Liver (tissue), 9 donors: ENCODE measurements around the gene FKBP15. TPM values are rescaled to one million over a fixed set of nuclear protein-coding genes. Genes with fewer than 3 reads are reported as not detected.
A peak's percentile ranks its signal among the peaks of the same experiment; 100 is the strongest.

ENCODE experiments used
- DNase-seq: peaks from one replicate; pipeline ENCODE4 v3.0.0-alpha.2; 2017; ENCODE audit warnings: low spot score
- H3K27ac ChIP-seq, 2 donors: one replicate each; pipeline ENCODE4 v1.7.0; 2013; ENCODE audit warnings: inconsistent platforms in 2 of 2, low read length in 2 of 2, control low read depth in 1 of 2, low read depth in 1 of 2, mild to moderate bottlenecking in 1 of 2
- H3K27me3 ChIP-seq, 4 donors: one replicate each; pipeline versions ENCODE4 v1.6.1 to v1.7.0; 2013; ENCODE audit warnings: low read length in 3 of 4, inconsistent platforms in 1 of 4, mild to moderate bottlenecking in 1 of 4, moderate library complexity in 1 of 4; ENCODE audit not compliant: control insufficient read depth in 4 of 4, insufficient read depth in 4 of 4
- H3K36me3 ChIP-seq, 4 donors: one replicate each; pipeline versions ENCODE4 v1.6.1 to v1.7.0; 2013; ENCODE audit warnings: low read length in 3 of 4, mild to moderate bottlenecking in 3 of 4, low read depth in 1 of 4, moderate library complexity in 1 of 4; ENCODE audit not compliant: control insufficient read depth in 4 of 4, insufficient read depth in 3 of 4
- H3K4me1 ChIP-seq, 4 donors: one replicate each; pipeline versions ENCODE4 v1.6.1 to v1.7.0; 2013; ENCODE audit warnings: low read length in 3 of 4, mild to moderate bottlenecking in 3 of 4, moderate library complexity in 1 of 4; ENCODE audit not compliant: control insufficient read depth in 4 of 4, insufficient read depth in 4 of 4
- H3K4me3 ChIP-seq, 3 donors: one replicate each; pipeline versions ENCODE4 v1.6.1 to v1.7.0; 2013; ENCODE audit warnings: low read length in 3 of 3, control low read depth in 1 of 3, low read depth in 1 of 3, mild to moderate bottlenecking in 1 of 3
- H3K9ac ChIP-seq, 2 donors: one replicate each; pipeline ENCODE4 v1.7.0; 2013; ENCODE audit warnings: low read length in 2 of 2, mild to moderate bottlenecking in 2 of 2, moderate library complexity in 2 of 2, control low read depth in 1 of 2, low read depth in 1 of 2
- H3K9me3 ChIP-seq, 4 donors: one replicate each; pipeline versions ENCODE4 v1.6.1 to v1.7.0; 2013; ENCODE audit warnings: low read length in 3 of 4; ENCODE audit not compliant: control insufficient read depth in 4 of 4
- ATF3 ChIP-seq: IDR thresholded peaks from 2 replicates; pipeline ENCODE4 v1.6.1; 2016; ENCODE audit warnings: antibody characterized with exemption
- CTCF ChIP-seq: fragments of 150-350 bp; IDR thresholded peaks from 2 replicates; pipeline ENCODE4 v1.5.1; 2017; ENCODE audit warnings: improper control_type of control experiment, low read depth, low read length; ENCODE audit not compliant: missing input control
- EGR1 ChIP-seq, 2 donors: IDR thresholded peaks; 2 replicates each; pipeline ENCODE4 v1.6.1; 2016 to 2018; ENCODE audit warnings: antibody characterized with exemption in 2 of 2, low read depth in 2 of 2
- FOXA1 ChIP-seq: IDR thresholded peaks from 2 replicates; pipeline ENCODE4 v1.6.1; 2016; ENCODE audit warnings: antibody characterized with exemption
- FOXA2 ChIP-seq: IDR thresholded peaks from 2 replicates; pipeline ENCODE4 v1.6.1; 2016; ENCODE audit warnings: antibody characterized with exemption
- GABPA ChIP-seq, 2 donors: IDR thresholded peaks in 1 of 2; conservative IDR thresholded peaks in 1 of 2; 2 replicates each; pipeline ENCODE4 v1.6.1; 2016; ENCODE audit warnings: antibody characterized with exemption in 2 of 2, mild to moderate bottlenecking in 1 of 2, moderate library complexity in 1 of 2
- HNF4A ChIP-seq, 2 donors: conservative IDR thresholded peaks; 2 replicates each; pipeline ENCODE4 v1.6.1; 2016; ENCODE audit warnings: antibody characterized with exemption in 2 of 2, mild to moderate bottlenecking in 2 of 2
- HNF4G ChIP-seq: IDR thresholded peaks from 2 replicates; pipeline ENCODE4 v1.6.1; 2016; ENCODE audit warnings: antibody characterized with exemption
- JUND ChIP-seq, 2 donors: IDR thresholded peaks; 2 replicates each; pipeline ENCODE4 v1.6.1; 2016; ENCODE audit warnings: antibody characterized with exemption in 2 of 2
- MAX ChIP-seq: IDR thresholded peaks from 2 replicates; pipeline ENCODE4 v1.6.1; 2016; ENCODE audit warnings: antibody characterized with exemption
- NR2F2 ChIP-seq: IDR thresholded peaks from 2 replicates; pipeline ENCODE4 v1.6.1; 2016; ENCODE audit warnings: antibody characterized with exemption
- REST ChIP-seq: IDR thresholded peaks from 2 replicates; pipeline ENCODE4 v1.6.1; 2016; ENCODE audit warnings: antibody characterized with exemption, mild to moderate bottlenecking
- RXRA ChIP-seq, 2 donors: IDR thresholded peaks; 2 replicates each; pipeline ENCODE4 v1.6.1; 2017 to 2018; ENCODE audit warnings: antibody characterized with exemption in 2 of 2, mild to moderate bottlenecking in 1 of 2
- SP1 ChIP-seq: IDR thresholded peaks from 2 replicates; pipeline ENCODE4 v1.6.1; 2018; ENCODE audit warnings: antibody characterized with exemption, mild to moderate bottlenecking
- TAF1 ChIP-seq: conservative IDR thresholded peaks from 2 replicates; pipeline ENCODE4 v1.6.1; 2016; ENCODE audit warnings: antibody characterized with exemption, mild to moderate bottlenecking
- YY1 ChIP-seq: IDR thresholded peaks from 2 replicates; pipeline ENCODE4 v1.6.1; 2016; ENCODE audit warnings: antibody characterized with exemption, mild to moderate bottlenecking
- ZBTB33 ChIP-seq: IDR thresholded peaks from 2 replicates; pipeline ENCODE4 v1.6.1; 2016; ENCODE audit warnings: antibody characterized with exemption
- WGBS: extraction: QIAGEN DNeasy Blood & Tissue Kit; methylation state at CpG from one replicate; pipeline ENCODE4 v1.1.7; 2013; 5-methylcytosine and 5-hydroxymethylcytosine counted together
- polyA plus RNA-seq, 2 donors: library from polyadenylated mRNA; stranded (reverse) in 1 of 2; unstranded in 1 of 2; fragments of 200-250 nt in 1 of 2; fragments of >200 nt in 1 of 2; fragmentation: Nextera tagmentation in 1 of 2; extraction: Ambion mirVana in 1 of 2; gene quantifications; one replicate each; pipeline versions ENCODE4 v1.2.1 to v1.2.3, GENCODE V29; 2013 to 2015
- total RNA-seq, 2 donors: library from RNA; depleted of rRNA; stranded (reverse); fragments of >200 nt; gene quantifications; one replicate each; pipeline ENCODE4 v1.2.3, GENCODE V29; 2014
- donor health status: healthy.
- donor health status: healthy.
- donor health status: healthy.
- donor health status: healthy.
- donor health status: healthy.

Gene FKBP15
- total and polyA plus RNA-seq, 4 donors: 6.2 to 18.2 (median 12.9) TPM

- peak overlapping the region; percentile 61 to 97 (median 96) for H3K4me3 ChIP-seq
- peaks cover 0 to 5% (median 0%) of the 10 kb centered on the region in 4 donors for H3K36me3 ChIP-seq
- H3K9me3 ChIP-seq: no peaks in the 10 kb centered on the region
- peaks cover 5 to 44% (median 39%) of the 10 kb centered on the region in 4 donors for H3K4me1 ChIP-seq
- TF ChIP-seq EGR1 (IDR thresholded peaks at IDR 0.05; ENCODE audit: low read depth in 2 of 2) (no peak), ATF3 (no peak), MAX (no peak), TAF1 (no peak), HNF4G (no peak), CTCF (no peak), SP1 (no peak), JUND (IDR thresholded peaks at IDR 0.05) (no peak), ZBTB33 (no peak), YY1 (no peak), FOXA2 (no peak), RXRA (IDR thresholded peaks at IDR 0.05) (no peak), REST (no peak)
- WGBS: 39% methylated on average over 1 of the region's 1 CpG
- no peaks in the 10 kb centered on the region for H3K27me3 ChIP-seq
- H3K27ac ChIP-seq: peak overlapping the region; percentile 88 to 94
- no peak for DNase-seq
- peak overlapping the region; percentile 82 to 96 for H3K9ac ChIP-seq
These were observed 1.1 kb downstream of the FKBP15 start for GRCh38 chr9:113219969-113220368.

- no peak overlapping the region for H3K4me3 ChIP-seq
- H3K9me3 ChIP-seq: no peaks in the 10 kb centered on the region
- peaks cover 5 to 39% (median 35%) of the 10 kb centered on the region in 4 donors for H3K4me1 ChIP-seq
- H3K27me3 ChIP-seq: no peaks in the 10 kb centered on the region
- peak overlapping the region; percentile 6 to 94 for H3K27ac ChIP-seq
- WGBS: 76% methylated on average over 3 of the region's 3 CpGs
- H3K9ac ChIP-seq: peak overlapping the region; percentile 25 to 82
- H3K36me3 ChIP-seq: no peaks in the 10 kb centered on the region
- no peak for DNase-seq
- TF ChIP-seq FOXA1 (no peak), TAF1 (no peak), EGR1 (IDR thresholded peaks at IDR 0.05; ENCODE audit: low read depth in 2 of 2) (no peak), HNF4A (conservative IDR thresholded peaks at IDR 0.05) (no peak), YY1 (no peak), CTCF (no peak), SP1 (no peak), ZBTB33 (no peak), FOXA2 (no peak), RXRA (IDR thresholded peaks at IDR 0.05) (no peak), NR2F2 (no peak), MAX (no peak), ATF3 (no peak), JUND (IDR thresholded peaks at IDR 0.05) (no peak), GABPA (IDR thresholded peaks at IDR 0.05 in 1 of 2, conservative IDR thresholded peaks at IDR 0.05 in 1 of 2) (no peak)
These were observed 1.7 kb downstream of the FKBP15 start for GRCh38 chr9:113219186-113219936.
